Lower leg skin (tissue), 3 donors: ENCODE results near the gene MMS22L.

Source experiments
- CTCF ChIP-seq, 3 donors: fragments of 450-650 bp; IDR thresholded peaks; one replicate each; pipeline ENCODE4 v1.5.1; 2016; ENCODE audit warnings: antibody characterized with exemption in 3 of 3, mild to moderate bottlenecking in 3 of 3, moderate library complexity in 2 of 3
- POLR2A ChIP-seq, 2 donors: fragments of 450-650 bp; IDR thresholded peaks; one replicate each; pipeline ENCODE4 v1.6.1; 2016 to 2017; ENCODE audit warnings: antibody characterized with exemption in 2 of 2, mild to moderate bottlenecking in 1 of 2, moderate library complexity in 1 of 2

- no peak for TF ChIP-seq CTCF (IDR thresholded peaks at IDR 0.05)
- no peak for TF ChIP-seq POLR2A (IDR thresholded peaks at IDR 0.05)
Observed at GRCh38 chr6:97198046-97198565, 84.9 kb downstream of the MMS22L start.
